Stimulated activated CD8-positive, alpha-beta memory T cell treated with anti-CD3 and anti-CD28 coated beads, Interleukin-7, amount 100 ng/mL, for 4 hours (primary cell): ENCODE measurements around the gene THTPA.
"Not testable (repeated sequence)": the region's sequence is repeated elsewhere in the genome, so short reads cannot be mapped to it uniquely, and the experiment has no call there.

Experiments used
- DNase-seq, 2 donors: peaks; one replicate each; pipeline ENCODE4 v3.0.0-alpha.2; 2020; ENCODE audit warnings: low read depth in 2 of 2

The THTPA gene

DNA sequence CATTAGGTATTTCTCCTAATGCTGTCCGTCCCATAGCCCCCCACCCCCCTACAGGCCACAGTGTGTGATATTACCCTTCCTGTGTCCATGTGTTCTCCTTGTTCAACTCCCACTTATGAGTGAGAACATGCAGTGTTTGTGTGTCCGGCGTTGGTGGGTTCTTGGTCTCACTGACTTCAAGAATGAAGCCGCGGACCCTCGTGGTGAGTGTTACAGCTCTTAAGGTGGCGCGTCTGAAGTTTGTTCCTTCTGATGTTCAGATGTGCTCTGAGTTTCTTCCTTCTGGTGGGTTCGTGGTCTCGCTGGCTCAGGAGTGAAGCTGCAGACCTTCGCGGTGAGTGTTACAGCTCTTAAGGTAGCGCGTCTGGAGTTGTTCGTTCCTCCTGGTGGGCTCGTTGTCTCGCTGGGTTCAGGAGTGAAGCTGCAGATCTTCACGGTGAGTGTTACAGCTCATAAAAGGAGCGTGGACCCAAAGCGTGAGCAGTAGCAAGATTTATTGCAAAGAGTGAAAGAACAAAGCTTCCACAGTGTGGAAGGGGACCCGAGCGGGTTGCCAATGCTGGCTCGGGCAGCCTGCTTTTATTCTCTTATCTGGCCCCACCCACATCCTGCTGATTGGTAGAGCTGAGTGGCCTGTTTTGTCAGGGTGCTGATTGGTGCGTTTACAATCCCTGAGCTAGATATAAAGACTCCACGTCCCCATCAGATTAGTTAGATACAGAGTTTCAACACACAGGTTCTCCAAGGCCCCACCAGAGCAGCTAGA is 27.9 kb downstream of the THTPA start:
- not testable (repeated sequence) for DNase-seq

DNA sequence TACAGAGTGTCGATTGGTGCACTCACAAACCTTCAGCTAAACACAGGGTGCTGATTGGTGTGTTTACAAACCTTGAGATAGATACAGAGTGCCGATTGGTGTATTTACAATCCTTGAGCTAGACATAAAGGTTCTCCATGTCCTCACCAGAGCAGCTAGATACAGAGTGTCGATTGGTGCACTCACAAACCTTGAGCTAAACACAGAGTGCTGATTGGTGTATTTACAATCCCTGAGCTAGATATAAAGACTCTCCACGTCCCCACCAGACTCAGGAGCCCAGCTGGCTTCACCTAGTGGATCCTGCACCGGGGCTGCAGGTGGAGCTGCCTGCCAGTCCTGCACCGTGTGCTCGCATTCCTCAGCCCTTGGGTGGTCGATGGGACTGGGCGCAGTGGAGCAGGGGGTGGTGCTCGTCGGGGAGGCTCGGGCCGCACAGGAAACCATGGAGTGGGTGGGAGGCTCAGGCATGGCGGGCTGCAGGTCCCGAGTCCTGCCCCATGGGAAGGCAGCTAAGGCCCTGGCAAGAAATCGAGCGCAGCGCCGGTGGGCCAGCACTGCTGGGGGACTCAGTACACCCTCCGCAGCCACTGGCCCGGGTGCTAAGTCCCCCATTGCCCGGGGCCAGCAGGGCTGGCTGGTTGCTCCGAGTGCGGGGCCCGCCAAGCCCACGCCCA is 28.6 kb downstream of the THTPA start:
- not testable (repeated sequence) for DNase-seq

DNA sequence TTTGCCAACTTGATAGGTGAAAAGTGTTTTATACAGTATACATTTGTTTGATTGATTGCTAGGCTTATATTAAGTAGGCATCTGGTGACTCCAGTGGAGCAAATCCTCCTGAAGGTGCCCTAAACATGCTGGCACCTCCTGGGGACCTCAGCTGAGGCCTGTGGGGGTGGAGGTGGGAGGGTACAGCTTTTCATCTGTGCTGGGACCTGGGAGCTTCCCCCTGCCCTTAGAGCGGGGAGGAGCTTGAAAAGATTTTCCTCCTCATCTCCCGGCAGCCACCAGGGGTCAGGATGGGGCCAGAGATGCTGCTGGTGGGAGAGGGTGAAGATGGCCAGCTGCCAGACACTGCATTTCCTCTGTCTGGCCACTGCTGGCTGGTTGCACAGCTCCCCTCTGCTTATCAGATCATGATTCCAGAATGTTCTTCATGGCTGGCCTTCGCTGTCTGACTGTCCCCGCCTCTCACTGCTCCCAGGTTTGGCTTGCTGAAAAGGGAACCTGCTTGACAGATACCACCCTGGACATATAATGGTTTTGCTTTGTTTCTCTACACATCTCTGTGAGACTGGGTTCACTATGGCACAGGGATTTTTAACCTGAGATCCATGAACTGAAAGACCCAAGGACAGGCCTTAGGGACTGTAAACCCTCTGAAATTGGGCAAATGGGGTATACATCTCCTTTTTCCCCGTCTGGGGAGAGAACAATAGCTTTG is 33.0 kb downstream of the THTPA start:
- peak; percentile 51 to 60 for DNase-seq

DNA sequence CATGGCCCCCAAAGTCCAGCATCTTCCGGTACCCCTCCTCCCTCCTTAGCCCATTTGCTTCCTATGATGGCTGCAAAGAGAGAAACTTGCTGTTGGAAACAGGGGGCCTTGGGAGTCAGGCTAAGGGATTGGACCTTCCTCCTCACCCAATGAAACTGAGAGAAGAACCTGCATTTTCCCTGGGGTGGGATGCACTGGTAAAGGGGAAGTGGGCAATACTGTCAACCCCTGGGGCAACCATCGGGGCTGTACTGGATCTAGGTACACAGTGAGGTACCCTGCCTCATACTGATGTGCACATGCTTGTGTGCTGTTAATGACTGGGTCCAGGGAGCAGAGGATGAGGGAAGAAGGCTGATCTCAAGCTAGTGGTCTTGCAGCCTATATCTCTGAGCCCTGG is 33.5 kb downstream of the THTPA start:
- DNase-seq: no peak

DNA sequence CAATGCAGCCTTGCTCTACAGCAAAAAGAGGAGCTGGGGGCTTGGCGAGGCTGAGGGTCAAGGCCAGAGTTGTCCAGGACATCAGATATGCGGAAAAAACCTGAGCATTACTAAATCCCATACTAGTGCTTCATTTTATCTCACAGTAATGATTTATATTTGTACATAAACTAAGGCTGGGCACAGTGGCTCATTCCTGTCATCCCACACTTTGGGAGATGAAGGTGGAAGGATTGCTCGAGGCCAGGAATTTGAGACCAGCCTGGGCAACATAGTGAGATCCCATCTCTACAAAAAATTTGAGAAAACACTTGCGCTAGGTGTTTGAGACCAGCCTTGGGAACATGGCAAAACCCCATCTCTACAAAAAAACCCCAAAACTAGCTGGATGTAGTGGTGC is 34.1 kb downstream of the THTPA start:
- DNase-seq: no peak

DNA sequence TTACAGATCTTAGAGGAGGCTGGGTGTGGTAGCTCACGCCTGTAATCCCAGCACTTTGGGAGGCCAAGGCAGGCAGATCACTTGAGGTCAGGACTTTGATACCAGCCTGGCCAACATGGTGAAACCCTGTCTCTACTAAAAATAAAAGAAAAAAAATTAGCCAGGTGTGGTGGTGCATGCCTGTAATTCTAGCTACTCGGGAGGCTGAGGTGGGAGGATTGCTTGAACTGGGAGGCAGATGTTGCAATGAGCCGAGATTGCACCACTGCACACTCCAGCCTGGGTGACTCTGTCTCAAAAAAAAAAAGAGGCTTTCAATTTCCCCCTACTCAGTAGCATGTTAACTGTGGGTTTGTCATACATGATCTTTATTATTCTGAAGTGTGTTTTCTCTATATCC is 38.1 kb downstream of the THTPA start:
- DNase-seq: not testable (repeated sequence)

DNA sequence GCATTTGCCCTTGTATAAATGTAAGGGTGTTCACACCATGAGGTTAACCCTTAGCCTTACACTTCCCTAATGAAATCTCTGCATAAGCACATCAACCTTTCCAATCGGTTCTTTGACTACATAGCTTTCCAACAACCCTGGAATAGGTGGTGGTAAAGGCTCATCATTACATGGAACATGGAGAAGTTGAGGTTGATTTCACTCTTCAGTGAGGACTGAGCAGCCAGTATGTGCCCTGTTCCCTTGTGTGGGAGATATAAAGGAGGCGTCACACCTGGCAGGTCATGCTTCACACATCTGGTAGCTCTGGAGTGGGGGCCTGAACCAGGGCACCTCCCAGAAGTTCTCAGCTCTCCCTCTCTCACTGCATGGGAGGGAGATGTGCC is 44.2 kb downstream of the THTPA start:
- DNase-seq: no peak

DNA sequence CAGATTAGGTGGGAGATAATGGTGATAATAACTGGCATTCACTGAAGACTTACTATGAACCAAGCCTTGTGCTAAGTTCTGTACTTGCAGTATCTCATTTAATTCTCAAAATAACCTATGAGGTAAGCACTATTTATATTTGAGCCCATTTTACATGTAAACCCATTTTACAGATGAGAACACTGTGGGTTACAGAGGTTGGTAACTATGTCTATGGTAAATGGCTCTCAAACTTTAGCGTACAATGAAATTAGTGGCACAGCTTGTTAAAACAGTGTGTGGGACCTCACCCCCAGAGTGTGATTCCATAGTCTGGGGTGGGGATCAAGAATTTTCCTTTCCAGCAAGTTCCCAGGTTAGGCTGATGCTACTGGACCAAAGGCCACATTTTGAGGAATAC is 44.7 kb downstream of the THTPA start:
- no peak for DNase-seq

DNA sequence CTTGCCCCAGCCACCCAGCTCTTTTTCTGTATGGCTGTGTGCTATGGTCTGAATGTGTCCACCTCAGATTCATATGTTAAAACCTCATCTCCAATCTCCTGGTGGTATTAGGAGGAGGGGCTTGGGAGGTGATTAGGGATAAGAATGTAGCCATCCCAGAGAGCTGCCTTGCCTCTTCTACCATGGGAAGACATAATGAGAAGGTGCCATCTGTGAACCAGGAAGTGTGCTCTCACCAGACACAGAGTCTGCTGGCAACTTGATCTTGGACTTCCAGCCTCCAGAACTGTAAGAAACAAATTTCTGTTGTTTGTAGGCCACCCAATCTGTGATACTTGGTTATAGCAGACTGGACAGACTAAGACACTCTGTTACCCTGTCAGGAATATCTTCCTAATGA is 45.4 kb downstream of the THTPA start:
- DNase-seq: no peak

DNA sequence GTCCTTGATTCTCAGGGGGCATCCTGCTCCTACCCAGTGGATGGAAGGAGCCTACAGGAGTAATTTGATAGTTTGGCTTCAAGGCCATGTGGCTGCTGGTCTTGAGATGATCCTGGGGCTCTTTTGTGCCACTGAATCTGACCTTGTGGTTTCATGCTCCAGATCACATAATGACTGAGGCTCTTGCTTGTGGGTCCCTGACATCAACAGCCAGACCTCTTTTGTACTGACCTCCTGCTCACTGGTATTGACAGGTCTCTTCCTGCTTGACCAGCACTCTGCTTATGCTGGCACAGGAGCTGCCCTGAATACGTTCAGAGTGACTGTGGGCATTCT is 45.7 kb downstream of the THTPA start:
- DNase-seq: no peak

DNA sequence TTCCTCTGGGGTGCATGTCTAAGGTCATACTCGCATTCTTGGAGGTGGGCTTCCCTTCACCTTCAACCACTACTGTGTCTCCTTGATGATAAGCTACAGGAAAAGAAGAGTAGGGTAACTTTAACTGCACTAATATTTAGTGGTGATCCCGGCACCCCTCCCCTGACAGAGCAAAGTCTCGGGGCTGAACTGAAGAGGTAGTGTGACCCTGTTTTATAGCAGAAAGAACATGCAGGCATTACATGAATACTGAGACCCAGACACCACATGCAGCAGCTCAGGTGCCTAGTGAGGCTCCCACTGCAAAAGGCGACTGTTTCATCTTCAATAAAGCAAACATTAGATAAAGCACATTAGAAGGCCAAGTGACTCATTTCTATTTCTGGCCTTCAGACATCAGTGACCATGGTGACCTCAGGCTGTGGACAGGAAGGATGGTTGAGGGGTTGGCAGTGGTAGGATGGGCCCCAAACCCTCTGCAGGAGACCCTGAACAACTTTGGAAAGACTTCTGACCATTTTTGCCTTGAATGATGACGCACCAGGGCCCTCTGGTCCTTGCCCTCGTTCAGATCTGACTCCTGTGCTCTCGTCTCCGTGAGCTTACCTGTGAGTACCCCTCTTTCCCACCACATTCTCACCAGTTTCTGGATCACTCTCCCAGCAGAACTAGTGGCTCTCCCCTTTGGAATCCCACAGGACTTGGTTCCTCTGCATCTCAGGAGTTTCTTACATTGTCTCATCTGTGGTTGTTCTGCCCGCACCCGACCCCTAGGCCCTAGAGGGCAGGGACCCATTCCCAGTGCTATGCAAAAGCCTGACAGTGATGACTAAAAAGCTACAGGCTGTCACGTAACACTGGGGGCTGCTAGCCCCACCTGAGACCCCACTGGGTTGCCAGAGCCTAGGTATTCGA is 46.4 kb downstream of the THTPA start:
- no peak for DNase-seq

DNA sequence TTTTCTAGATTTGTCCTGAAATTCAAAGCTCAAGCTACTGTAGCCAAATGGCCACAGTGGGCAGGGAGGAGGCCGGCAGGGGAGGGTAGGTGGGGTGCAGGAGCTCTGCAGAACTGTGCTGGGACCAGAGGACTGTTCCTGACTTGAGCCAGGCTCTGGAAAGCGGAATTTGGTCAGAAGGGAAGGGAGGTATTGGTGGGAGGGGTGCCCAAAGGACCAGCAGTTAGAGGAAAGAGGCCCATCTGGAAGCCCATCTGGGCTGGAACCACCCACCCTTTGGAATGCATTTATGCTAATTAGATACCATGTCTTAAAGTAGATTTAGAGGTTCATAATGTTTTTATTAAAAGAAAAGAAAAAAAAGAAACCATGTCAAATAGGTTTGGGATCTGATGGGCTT is 47.0 kb downstream of the THTPA start:
- DNase-seq: no peak

DNA sequence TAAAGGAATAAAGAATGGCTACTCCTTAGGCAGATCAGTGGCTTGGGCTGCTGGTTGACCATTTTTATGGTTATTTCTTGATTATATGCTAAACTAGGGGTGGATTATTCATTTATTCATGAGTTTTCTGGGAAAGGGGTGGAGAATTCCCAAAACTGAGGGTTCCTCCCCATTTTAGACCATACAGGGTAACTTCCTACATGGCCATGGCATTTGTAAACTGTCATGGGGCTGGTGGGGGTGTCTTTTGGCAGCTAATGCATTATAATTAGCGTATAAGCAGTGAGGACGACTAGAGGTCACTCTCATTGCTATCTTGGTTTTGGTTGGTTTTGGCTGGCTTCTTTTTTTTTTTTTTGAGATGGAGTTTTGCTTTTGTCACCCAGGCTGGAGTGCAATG is 48.1 kb downstream of the THTPA start:
- DNase-seq: no peak

DNA sequence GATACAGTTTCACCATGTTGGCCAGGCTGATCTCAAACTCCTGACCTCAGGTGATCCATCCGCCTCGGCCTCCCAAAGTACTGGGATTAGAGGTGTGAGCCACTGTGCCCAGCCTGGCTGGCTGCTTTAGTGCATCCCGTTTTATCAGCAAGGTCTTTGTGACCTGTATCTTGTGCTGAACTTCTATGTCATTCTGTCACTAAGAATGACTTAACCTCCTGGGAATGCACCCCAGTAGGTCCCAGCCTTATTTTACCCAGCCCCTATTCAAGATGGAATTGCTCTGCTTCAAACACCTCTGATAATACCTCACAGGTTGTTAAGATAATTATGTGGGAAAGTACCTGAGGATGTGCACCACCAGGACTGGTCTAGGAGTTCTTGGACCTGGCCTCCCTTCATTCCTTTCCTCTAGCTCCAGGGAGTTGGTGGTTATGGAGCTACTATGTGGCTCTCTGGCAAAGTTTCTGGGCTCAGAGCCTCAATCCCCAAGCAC is 48.7 kb downstream of the THTPA start:
- no peak for DNase-seq

DNA sequence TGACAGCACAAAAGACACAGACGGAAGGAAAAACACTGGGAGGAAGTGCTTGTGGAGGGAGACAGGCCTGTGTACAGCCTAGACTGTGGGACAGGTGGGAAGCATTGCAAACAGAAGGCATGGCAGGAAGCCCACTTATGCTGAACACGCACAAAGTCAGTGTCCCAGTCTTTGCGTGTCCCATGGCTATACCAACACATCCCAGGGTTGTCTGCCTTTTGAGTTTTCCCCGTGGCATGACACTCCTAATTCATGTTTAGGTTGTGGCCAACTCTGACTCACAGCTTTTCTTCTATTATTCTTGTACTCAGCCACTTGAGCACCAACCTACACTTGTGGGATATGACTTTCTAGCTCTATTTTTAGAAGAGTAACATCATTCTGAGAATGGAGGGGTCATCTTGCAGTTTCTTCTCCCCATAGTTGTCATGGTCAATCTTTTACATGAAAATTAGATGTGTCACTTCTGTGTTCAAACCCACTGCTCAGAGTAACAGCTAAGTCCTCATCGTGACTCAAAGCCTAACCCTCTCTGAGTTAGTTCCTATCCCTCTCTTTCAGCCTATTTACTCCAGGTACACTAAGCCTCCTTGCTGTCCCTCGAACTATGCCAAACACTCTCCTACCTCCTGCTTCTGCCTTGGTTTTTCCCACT is 50.0 kb downstream of the THTPA start:
- DNase-seq: no peak

DNA sequence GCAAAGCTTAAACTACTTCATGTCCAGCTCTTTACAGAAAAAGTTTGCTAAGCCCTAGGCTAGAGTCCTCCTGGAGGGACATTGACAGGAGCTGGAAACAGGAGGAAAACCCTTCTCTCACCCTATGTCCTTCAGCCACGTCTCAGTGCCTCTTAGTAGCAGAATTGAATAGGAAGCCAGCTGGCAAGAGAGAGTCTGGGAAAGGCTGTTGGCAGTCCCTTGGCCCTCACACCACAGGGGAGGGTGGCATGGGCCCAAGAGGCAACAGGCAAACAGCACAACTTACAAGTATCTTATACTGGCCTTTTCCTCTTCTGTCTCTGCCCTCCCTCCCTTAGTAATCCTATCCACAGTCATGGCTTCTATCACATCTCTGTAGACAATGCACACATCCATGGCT is 52.4 kb downstream of the THTPA start:
- no peak for DNase-seq

DNA sequence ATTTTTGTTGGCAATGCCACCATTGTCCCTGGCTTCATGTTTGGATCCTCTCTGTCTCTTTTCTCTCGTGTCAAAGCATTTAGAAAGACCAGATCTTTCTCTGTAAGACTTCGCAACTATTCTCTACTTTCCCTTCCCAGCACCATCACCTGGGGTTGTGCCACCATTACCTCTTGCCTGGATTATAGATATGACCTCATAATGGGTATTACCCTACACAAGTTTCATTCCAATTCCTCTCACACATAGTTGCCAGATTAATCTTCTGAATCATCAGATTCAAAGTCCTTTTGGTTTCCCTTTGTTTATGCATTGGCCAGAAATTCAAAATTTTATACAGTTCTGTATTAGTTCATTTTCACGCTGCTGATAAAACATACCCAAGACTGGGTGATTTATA is 52.9 kb downstream of the THTPA start:
- no peak for DNase-seq

DNA sequence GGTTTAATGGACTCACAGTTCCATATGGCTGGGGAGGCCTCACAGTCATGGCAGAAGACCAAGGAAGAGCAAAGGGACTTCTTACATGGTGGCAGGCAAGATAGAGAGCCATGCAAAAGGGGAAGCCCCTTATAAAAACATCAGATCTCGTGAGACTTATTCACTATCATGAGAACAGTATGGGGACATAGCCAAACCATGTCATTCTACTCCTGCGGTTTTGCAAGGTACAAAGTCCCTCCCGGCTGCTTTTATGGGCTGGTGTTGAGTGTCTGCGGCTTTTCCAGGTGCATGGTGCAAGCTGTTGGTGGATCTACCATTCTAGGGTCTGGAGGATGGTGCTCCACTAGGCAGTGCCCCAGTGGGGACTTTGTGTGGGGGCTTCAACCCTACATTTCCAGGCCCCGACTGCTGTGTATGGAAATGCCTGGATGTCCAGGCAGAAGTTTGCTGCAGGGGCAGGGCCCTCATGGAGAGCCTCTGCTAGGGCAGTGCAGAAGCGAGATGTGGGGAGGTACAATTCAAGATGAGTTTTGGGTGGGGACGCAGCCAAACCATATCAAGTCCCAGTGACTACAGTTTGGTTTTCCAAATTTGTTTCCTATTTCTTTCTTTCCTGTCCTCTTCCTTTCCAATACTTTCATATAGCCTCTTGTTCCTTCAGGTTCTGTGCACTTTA is 53.5 kb downstream of the THTPA start:
- DNase-seq: not testable (repeated sequence)
